Left ventricle myocardium inferior (tissue), 1 donor: ENCODE results near the gene PCDHB12. TPM values are rescaled to one million over a fixed set of nuclear protein-coding genes. Genes with fewer than 3 reads are reported as not detected.
"Not testable (repeated sequence)": the region's sequence is repeated elsewhere in the genome, so short reads cannot be mapped to it uniquely, and the experiment has no call there.

Source experiments
- DNase-seq: peaks from one replicate; pipeline ENCODE4 v3.0.0-alpha.2; 2020
- H3K27ac ChIP-seq: fragments of 200-600 bp; replicated peaks from 2 replicates; pipeline ENCODE4 v1.8.0; 2021
- H3K27me3 ChIP-seq: fragments of 200-600 bp; 2 replicates; pipeline ENCODE4 v1.8.0; 2021; ENCODE audit warnings: low read depth
- H3K36me3 ChIP-seq: fragments of 200-600 bp; 2 replicates; pipeline ENCODE4 v1.8.0; 2021
- H3K4me1 ChIP-seq: fragments of 200-600 bp; 2 replicates; pipeline ENCODE4 v1.8.0; 2021
- H3K4me3 ChIP-seq: fragments of 200-600 bp; 2 replicates; pipeline ENCODE4 v1.8.0; 2021; ENCODE audit warnings: mild to moderate bottlenecking, moderate library complexity
- H3K9me3 ChIP-seq: fragments of 200-600 bp; replicated peaks from 2 replicates; pipeline ENCODE4 v1.8.0; 2021
- intact Hi-C: fragments of 100-400 bp; cut with micrococcal nuclease; formaldehyde crosslinking; loops from one replicate; pipeline ENCODE4 v1.11.0; 2022
- total RNA-seq: library from RNA; stranded (reverse); fragmentation: NEBNext Ultra II Directional; extraction: Animal tissue kit (Norgen Biotek cat#: 25700); gene quantifications from one replicate; pipeline ENCODE4 v1.2.1, GENCODE V29; 2021
- TF ChIP-seq, protein P1 (sequence below): fragments of 200-600 bp; IDR thresholded peaks from 2 replicates; pipeline ENCODE4 v1.8.0; 2021; ENCODE audit warnings: antibody characterized with exemption, mild to moderate bottlenecking, borderline replicate concordance
- donor health status: DM: no; HTN: yes; CAD: no; lungs with severe emphysema.

Gene PCDHB12
- total RNA-seq, 1 donor from 2014 or later = 0.69 TPM

DNA sequence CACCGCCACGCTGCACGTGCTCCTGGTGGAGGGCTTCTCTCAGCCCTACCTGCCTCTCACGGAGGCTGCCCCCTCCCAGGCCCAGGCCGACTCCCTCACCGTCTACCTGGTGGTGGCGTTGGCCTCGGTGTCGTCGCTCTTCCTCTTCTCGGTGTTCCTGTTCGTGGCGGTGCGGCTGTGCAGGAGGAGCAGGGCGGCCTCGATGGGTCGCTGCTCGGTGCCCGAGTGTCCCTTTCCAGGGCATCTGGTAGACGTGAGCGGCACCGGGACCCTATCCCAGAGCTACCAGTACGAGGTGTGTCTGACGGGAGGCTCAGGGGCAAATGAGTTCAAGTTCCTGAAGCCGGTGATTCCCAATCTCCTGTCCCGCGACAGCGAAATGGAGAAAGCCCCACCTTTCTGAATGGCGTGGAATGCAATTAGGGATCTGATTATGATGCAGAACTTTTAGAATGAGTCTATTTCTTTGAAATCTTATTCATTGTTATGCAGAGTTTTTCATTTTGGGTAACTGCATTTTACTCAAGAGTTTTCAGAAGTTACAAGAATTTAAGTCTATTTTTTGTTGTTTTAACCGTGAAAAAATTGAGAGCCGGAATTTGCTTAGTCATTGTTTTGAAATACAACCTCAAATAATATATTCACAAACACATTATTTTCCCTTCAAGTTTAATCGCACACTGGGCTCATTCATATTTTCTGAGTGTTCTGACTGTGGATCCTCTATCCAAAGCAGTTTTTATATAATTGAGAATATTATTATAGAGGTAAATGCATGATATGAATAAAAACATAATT lies 28.2 kb downstream of the PCDHB12 start:
- peaks cover 31% of the 10 kb centered on the region for H3K27me3 ChIP-seq
- peaks cover 99% of the 10 kb centered on the region for H3K9me3 ChIP-seq
- no peaks in the 10 kb centered on the region for H3K4me1 ChIP-seq
- no peak overlapping the region for H3K27ac ChIP-seq
- intact Hi-C loops = no loop called here
- no peak overlapping the region for H3K4me3 ChIP-seq
- TF ChIP-seq, protein P1, sequence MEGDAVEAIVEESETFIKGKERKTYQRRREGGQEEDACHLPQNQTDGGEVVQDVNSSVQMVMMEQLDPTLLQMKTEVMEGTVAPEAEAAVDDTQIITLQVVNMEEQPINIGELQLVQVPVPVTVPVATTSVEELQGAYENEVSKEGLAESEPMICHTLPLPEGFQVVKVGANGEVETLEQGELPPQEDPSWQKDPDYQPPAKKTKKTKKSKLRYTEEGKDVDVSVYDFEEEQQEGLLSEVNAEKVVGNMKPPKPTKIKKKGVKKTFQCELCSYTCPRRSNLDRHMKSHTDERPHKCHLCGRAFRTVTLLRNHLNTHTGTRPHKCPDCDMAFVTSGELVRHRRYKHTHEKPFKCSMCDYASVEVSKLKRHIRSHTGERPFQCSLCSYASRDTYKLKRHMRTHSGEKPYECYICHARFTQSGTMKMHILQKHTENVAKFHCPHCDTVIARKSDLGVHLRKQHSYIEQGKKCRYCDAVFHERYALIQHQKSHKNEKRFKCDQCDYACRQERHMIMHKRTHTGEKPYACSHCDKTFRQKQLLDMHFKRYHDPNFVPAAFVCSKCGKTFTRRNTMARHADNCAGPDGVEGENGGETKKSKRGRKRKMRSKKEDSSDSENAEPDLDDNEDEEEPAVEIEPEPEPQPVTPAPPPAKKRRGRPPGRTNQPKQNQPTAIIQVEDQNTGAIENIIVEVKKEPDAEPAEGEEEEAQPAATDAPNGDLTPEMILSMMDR = no peak
- H3K36me3 ChIP-seq = peaks cover 4% of the 10 kb centered on the region
- no peak for DNase-seq

DNA sequence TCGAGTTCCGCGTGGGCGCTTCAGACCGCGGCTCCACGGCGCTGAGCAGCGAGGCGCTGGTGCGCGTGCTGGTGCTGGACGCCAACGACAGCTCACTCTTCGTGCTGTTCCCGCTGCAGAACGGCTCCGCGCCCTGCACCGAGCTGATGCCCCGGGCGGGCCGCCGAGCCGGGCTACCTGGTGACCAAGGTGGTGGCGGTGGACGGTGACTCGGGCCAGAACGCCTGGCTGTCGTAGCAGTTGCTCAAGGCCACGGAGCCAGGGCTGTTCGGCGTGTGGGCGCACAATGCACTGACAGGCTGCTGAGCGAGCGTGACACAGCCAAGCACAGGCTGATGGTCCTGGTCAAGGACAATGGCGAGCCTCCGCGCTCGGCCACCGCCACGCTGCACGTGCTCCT lies 33.0 kb downstream of the PCDHB12 start:
- H3K36me3 ChIP-seq = peaks cover 14% of the 10 kb centered on the region
- H3K4me1 ChIP-seq = no peaks in the 10 kb centered on the region
- H3K27me3 ChIP-seq = peaks cover 34% of the 10 kb centered on the region
- DNase-seq = no peak
- H3K9me3 ChIP-seq = peaks cover 99% of the 10 kb centered on the region
- intact Hi-C loops = no loop called here
- TF ChIP-seq, protein P1 = no peak
- no peak overlapping the region for H3K27ac ChIP-seq
- H3K4me3 ChIP-seq = no peak overlapping the region

DNA sequence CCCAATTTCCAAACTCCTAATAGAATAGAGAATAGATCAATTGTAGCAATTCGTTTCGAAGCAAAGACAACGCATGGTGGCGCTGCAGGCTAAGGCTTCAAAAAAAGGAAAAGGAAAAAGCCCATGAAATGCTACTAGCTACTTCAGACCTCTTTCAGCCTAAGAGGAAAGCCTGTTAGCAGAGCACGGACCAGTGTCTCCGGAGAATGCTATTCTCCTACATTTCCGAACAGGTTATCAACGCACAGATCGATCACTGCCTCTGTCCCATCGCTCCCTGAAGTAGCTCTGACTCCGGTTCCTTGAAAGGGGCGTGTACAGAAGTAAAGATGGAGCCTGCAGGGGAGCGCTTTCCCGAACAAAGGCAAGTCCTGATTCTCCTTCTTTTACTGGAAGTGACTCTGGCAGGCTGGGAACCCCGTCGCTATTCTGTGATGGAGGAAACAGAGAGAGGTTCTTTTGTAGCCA lies 36.8 kb downstream of the PCDHB12 start, which contains the start of gene PCDHB15:
Gene PCDHB15, plus strand, starts transcription at position 146 of the 468 bp plus-strand sequence. Its CDS starts 184 bp downstream, at position 330.
- H3K4me3 ChIP-seq = peak within 1 kb of the TSS; percentile 60
- TF ChIP-seq, protein P1 = peak; percentile 56
- H3K27me3 ChIP-seq = peaks cover 22% of the 10 kb centered on the region
- H3K9me3 ChIP-seq = peaks cover 100% of the 10 kb centered on the region
- no peak within 1 kb of the TSS for H3K27ac ChIP-seq
- intact Hi-C loops = no loop called here
- peaks cover 42% of the 10 kb centered on the region for H3K36me3 ChIP-seq
- no peaks in the 10 kb centered on the region for H3K4me1 ChIP-seq
- DNase-seq = peak; percentile 32

DNA sequence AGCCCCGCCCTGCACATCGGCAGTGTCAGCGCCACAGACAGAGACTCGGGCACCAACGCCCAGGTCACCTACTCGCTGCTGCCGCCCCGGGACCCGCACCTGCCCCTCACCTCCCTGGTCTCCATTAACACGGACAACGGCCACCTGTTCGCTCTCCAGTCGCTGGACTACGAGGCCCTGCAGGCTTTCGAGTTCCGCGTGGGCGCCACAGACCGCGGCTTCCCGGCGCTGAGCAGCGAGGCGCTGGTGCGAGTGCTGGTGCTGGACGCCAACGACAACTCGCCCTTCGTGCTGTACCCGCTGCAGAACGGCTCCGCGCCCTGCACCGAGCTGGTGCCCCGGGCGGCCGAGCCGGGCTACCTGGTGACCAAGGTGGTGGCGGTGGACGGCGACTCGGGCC lies 38.5 kb downstream of the PCDHB12 start:
- H3K27ac ChIP-seq, H3K4me1 ChIP-seq, intact Hi-C loops, H3K4me3 ChIP-seq, DNase-seq: not testable (repeated sequence)
- peaks cover 10% of the 10 kb centered on the region for H3K27me3 ChIP-seq
- H3K36me3 ChIP-seq = peaks cover 47% of the 10 kb centered on the region
- H3K9me3 ChIP-seq = peaks cover 100% of the 10 kb centered on the region

DNA sequence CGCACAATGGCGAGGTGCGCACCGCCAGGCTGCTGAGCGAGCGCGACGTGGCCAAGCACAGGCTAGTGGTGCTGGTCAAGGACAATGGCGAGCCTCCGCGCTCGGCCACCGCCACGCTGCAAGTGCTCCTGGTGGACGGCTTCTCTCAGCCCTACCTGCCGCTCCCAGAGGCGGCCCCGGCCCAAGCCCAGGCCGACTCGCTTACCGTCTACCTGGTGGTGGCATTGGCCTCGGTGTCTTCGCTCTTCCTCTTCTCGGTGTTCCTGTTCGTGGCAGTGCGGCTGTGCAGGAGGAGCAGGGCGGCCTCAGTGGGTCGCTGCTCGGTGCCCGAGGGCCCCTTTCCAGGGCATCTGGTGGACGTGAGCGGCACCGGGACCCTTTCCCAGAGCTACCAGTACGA lies 38.9 kb downstream of the PCDHB12 start:
- Histone ChIP-seq H3K9me3 (peaks cover 100% of the 10 kb centered on the region), H3K36me3 (peaks cover 47% of the 10 kb centered on the region)
- H3K4me1 ChIP-seq, DNase-seq, H3K4me3 ChIP-seq, H3K27ac ChIP-seq, H3K27me3 ChIP-seq, intact Hi-C loops: not testable (repeated sequence)

DNA sequence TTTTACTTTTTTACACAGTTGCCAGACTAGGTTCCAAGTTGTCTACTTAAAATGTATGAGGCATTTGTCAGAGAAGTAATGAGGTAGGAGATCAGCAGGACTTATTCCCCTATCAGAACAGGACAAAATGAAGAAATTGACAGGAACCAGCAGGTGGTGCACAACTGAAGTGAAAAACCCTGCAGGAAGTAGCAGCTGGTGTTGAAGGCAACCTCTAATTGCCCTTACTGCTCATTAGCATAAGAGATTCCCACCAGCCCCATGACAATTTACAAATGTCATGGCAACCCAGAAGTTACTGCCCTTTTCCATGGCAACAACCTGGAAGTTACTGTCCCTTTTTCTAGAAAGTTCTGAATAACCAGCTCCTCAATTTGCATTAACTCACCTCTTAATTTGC lies 42.1 kb downstream of the PCDHB12 start:
- Histone ChIP-seq H3K36me3 (peaks cover 55% of the 10 kb centered on the region), H3K27ac (no peak overlapping the region), H3K4me3 (no peak overlapping the region), H3K27me3 (no peaks in the 10 kb centered on the region), H3K9me3 (peaks cover 100% of the 10 kb centered on the region), H3K4me1 (no peaks in the 10 kb centered on the region)
- TF ChIP-seq, protein P1 = no peak
- intact Hi-C loops = no loop called here
- DNase-seq = no peak
